Large intestine (tissue), 3 donors: ENCODE measurements around the gene CELF4. TPM values are rescaled to one million over a fixed set of nuclear protein-coding genes. Genes with fewer than 3 reads are reported as not detected.

Source experiments
- DNase-seq, 2 donors: peaks; one replicate each; pipeline versions ENCODE4 v3.0.0 to v3.0.0-alpha.2; 2013
- H3K27ac ChIP-seq: one replicate; pipeline ENCODE4 v1.5.1; 2013; ENCODE audit warnings: low read length
- H3K27me3 ChIP-seq: 2 replicates; pipeline ENCODE4 v1.6.1; 2013; ENCODE audit warnings: low read length; ENCODE audit not compliant: control insufficient read depth, insufficient read depth
- H3K36me3 ChIP-seq: 2 replicates; pipeline ENCODE4 v1.6.1; 2013; ENCODE audit warnings: low read length; ENCODE audit not compliant: control insufficient read depth, insufficient read depth
- H3K4me1 ChIP-seq: one replicate; pipeline ENCODE4 v1.6.1; 2013; ENCODE audit warnings: low read length; ENCODE audit not compliant: control insufficient read depth, insufficient read depth
- H3K4me3 ChIP-seq: one replicate; pipeline ENCODE4 v1.5.1; 2013; ENCODE audit warnings: low read length
- H3K9me3 ChIP-seq: one replicate; pipeline ENCODE4 v1.6.1; 2013; ENCODE audit warnings: mild to moderate bottlenecking, low read depth, low read length, moderate library complexity; ENCODE audit not compliant: control insufficient read depth
- WGBS: methylation state at CpG from one replicate; pipeline ENCODE4 v1.1.5; 2013; ENCODE audit warnings: low lambda C conversion rate; ENCODE audit not compliant: insufficient coverage; 5-methylcytosine and 5-hydroxymethylcytosine counted together
- polyA plus RNA-seq: library from polyadenylated mRNA; unstranded; fragments of 120-200 nt; gene quantifications from one replicate; pipeline ENCODE4 v1.2.1, GENCODE V29; 2013

The CELF4 gene
- polyA plus RNA-seq, 1 donor: 16.2 TPM

GRCh38 chr18:37512400-37512799 lies 53.2 kb downstream of the CELF4 start:
- Histone ChIP-seq H3K27ac (no peak overlapping the region), H3K27me3 (peaks cover 3% of the 10 kb centered on the region), H3K36me3 (no peaks in the 10 kb centered on the region), H3K4me1 (no peaks in the 10 kb centered on the region), H3K4me3 (no peak overlapping the region), H3K9me3 (no peaks in the 10 kb centered on the region)
- 90% methylated on average over 2 of the region's 2 CpGs for WGBS
- DNase-seq: no peak

- DNase-seq: no peak
- Histone ChIP-seq H3K9me3 (no peaks in the 10 kb centered on the region), H3K4me3 (no peak overlapping the region), H3K4me1 (no peaks in the 10 kb centered on the region), H3K27ac (no peak overlapping the region), H3K36me3 (no peaks in the 10 kb centered on the region), H3K27me3 (peaks cover 3% of the 10 kb centered on the region)
- WGBS: 82% methylated on average over 3 of the region's 9 CpGs
Observed at GRCh38 chr18:37511721-37512298, 53.8 kb downstream of the CELF4 start.

GRCh38 chr18:37509600-37509999 lies 56.0 kb downstream of the CELF4 start:
- H3K36me3 ChIP-seq: no peaks in the 10 kb centered on the region
- peaks cover 3% of the 10 kb centered on the region for H3K27me3 ChIP-seq
- H3K4me3 ChIP-seq: no peak overlapping the region
- DNase-seq: no peak
- H3K4me1 ChIP-seq: no peaks in the 10 kb centered on the region
- H3K9me3 ChIP-seq: no peaks in the 10 kb centered on the region
- no CpG with 5 or more reads among the region's 1 CpG for WGBS
- H3K27ac ChIP-seq: no peak overlapping the region

GRCh38 chr18:37508207-37508606 lies 57.4 kb downstream of the CELF4 start:
- Histone ChIP-seq H3K4me3 (no peak overlapping the region), H3K27ac (no peak overlapping the region), H3K27me3 (no peaks in the 10 kb centered on the region), H3K9me3 (no peaks in the 10 kb centered on the region), H3K4me1 (no peaks in the 10 kb centered on the region), H3K36me3 (no peaks in the 10 kb centered on the region)
- no CpG with 5 or more reads among the region's 3 CpGs for WGBS
- no peak for DNase-seq

GRCh38 chr18:37507239-37507638 lies 58.4 kb downstream of the CELF4 start:
- Histone ChIP-seq H3K27me3 (no peaks in the 10 kb centered on the region), H3K4me3 (no peak overlapping the region), H3K36me3 (no peaks in the 10 kb centered on the region), H3K27ac (no peak overlapping the region), H3K9me3 (no peaks in the 10 kb centered on the region), H3K4me1 (no peaks in the 10 kb centered on the region)
- WGBS: 40% methylated on average over 1 of the region's 2 CpGs
- DNase-seq: no peak

- H3K9me3 ChIP-seq: no peaks in the 10 kb centered on the region
- DNase-seq: no peak
- WGBS: 96% methylated on average over 4 of the region's 9 CpGs
- H3K27ac ChIP-seq: no peak overlapping the region
- no peaks in the 10 kb centered on the region for H3K36me3 ChIP-seq
- H3K4me1 ChIP-seq: no peaks in the 10 kb centered on the region
- H3K27me3 ChIP-seq: no peaks in the 10 kb centered on the region
- H3K4me3 ChIP-seq: no peak overlapping the region
Observed at GRCh38 chr18:37506001-37506400, 59.6 kb downstream of the CELF4 start.

- Histone ChIP-seq H3K9me3 (no peaks in the 10 kb centered on the region), H3K4me1 (no peaks in the 10 kb centered on the region), H3K27me3 (no peaks in the 10 kb centered on the region), H3K36me3 (no peaks in the 10 kb centered on the region), H3K4me3 (no peak overlapping the region), H3K27ac (no peak overlapping the region)
- 100% methylated on average over 1 of the region's 4 CpGs for WGBS
- DNase-seq: no peak
Observed at GRCh38 chr18:37505321-37505720, 60.3 kb downstream of the CELF4 start.

GRCh38 chr18:37502601-37503000 lies 63.0 kb downstream of the CELF4 start:
- Histone ChIP-seq H3K36me3 (no peaks in the 10 kb centered on the region), H3K27me3 (no peaks in the 10 kb centered on the region), H3K4me1 (no peaks in the 10 kb centered on the region), H3K4me3 (no peak overlapping the region), H3K9me3 (no peaks in the 10 kb centered on the region), H3K27ac (no peak overlapping the region)
- DNase-seq: no peak
- WGBS: no CpG with 5 or more reads among the region's 4 CpGs

GRCh38 chr18:37502036-37502435 lies 63.6 kb downstream of the CELF4 start:
- H3K27me3 ChIP-seq: no peaks in the 10 kb centered on the region
- no peak overlapping the region for H3K4me3 ChIP-seq
- peak; percentile 24 to 29 for DNase-seq
- no peaks in the 10 kb centered on the region for H3K9me3 ChIP-seq
- 100% methylated on average over 1 of the region's 14 CpGs for WGBS
- no peak overlapping the region for H3K27ac ChIP-seq
- H3K4me1 ChIP-seq: no peaks in the 10 kb centered on the region
- no peaks in the 10 kb centered on the region for H3K36me3 ChIP-seq

GRCh38 chr18:37501136-37501535 lies 64.5 kb downstream of the CELF4 start:
- WGBS: no CpG with 5 or more reads among the region's 4 CpGs
- H3K27ac ChIP-seq: no peak overlapping the region

GRCh38 chr18:37499913-37500312 lies 65.7 kb downstream of the CELF4 start:
- Histone ChIP-seq H3K9me3 (no peaks in the 10 kb centered on the region), H3K4me1 (no peaks in the 10 kb centered on the region), H3K36me3 (no peaks in the 10 kb centered on the region), H3K4me3 (no peak overlapping the region), H3K27ac (no peak overlapping the region), H3K27me3 (no peaks in the 10 kb centered on the region)
- no peak for DNase-seq
- WGBS: no CpG with 5 or more reads among the region's 10 CpGs

More at GRCh38 chr18:37501136-37501535, 64.5 kb downstream of the CELF4 start:
- no peaks in the 10 kb centered on the region for H3K36me3 ChIP-seq
- no peaks in the 10 kb centered on the region for H3K27me3 ChIP-seq
- DNase-seq: no peak
- no peaks in the 10 kb centered on the region for H3K9me3 ChIP-seq
- no peak overlapping the region for H3K4me3 ChIP-seq
- H3K4me1 ChIP-seq: no peaks in the 10 kb centered on the region
